Measurements from ENCODE around the gene AAR2. TPM values are rescaled to one million over a fixed set of nuclear protein-coding genes. Genes with fewer than 3 reads are reported as not detected.

Gene AAR2
- total RNA-seq, 1 experiment from 2014 or later, result 27.2 TPM

DNA sequence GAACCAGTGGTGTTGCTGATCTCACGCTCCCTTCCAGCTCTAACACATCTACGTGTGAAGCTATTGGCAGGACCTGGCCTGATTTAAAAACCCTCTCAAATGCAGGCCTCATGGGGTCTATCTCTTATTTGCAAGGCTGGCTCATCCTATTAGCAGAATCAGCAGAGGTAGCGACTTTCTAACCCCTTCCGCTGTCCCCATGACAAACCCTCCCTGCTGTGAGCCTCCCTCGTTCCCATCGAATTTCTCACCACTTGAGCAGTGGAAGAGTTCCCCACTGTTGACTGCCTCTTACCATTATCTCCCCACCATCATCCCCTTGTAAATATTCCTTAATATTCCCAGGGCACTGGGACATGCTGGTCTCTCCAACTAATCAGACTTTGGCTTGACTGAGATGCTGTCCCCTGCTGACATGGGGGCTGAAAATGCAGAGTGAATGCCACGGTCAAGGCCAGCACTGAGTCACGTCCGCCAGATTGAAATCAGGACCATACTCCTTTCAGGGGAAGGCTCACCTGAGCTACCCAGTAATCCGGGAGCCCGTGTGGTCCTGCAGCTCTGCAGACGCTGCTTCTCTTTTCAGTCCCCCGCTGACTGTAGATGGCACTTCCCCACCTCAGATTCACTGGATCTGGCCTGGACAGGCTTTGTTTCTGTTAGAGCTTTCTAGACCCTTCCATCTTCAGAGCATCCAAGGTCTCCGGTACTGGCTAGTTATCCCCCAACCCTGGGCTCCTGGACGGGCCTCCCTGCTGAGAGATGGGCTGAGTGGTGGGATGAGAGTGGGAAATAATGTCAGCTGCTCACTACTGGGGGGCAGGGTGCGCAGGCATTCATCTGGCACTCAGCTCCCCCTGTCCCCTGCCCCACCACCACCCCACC is 23.1 kb downstream of the AAR2 start:
- no peak for DNase-seq (ENCODE audit: extremely low read depth, low read depth)

GRCh38 chr20:36260316-36260715 is 24.0 kb downstream of the AAR2 start:
- no peak for DNase-seq (ENCODE audit: extremely low read depth, low read depth)

GRCh38 chr20:36261389-36262105 is 25.3 kb downstream of the AAR2 start:
- DNase-seq (ENCODE audit: extremely low read depth, low read depth), result no peak

- no peak for DNase-seq (ENCODE audit: extremely low read depth, low read depth)
Measured at GRCh38 chr20:36262440-36262839, 26.2 kb downstream of the AAR2 start.

DNA sequence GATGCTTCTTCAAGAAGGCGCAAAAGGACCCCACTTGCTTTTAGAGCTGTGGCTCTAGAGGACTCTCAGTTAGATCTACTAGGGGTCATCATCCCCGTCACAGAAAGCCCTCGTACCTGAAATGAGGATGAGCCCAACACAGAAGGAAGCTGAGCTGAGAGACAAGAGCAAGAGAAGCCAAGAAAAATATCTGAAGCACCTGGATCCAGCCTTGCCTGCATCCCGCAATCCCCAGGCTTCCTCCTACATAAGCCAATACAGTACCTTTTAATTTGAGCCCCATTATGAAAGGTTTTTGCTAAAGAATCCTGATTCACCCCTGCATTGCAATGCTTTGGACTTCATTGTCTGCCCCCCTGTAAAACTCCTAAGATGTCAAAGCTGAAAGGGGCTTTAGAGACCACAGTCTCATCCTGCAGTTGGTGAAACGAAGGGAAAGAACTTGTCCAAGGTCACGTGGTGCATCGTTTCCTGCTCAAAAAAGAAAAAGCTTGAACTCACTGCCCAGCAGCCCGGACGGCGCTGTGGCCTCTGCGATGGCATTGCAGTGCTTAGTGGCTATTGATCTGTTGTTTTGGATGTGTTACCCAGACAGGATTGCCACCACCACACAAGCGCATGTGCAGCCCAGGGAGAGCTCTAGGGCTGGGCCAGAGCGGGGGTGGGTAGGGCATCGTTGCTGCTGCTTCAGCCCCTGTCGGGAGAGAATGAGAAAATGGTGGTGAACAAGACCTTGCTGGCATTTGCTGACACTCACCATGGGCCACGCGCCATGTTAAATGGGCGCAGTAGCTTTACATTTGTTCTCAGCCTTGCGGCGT is 28.4 kb downstream of the AAR2 start:
- no peak for DNase-seq (ENCODE audit: extremely low read depth, low read depth)

GRCh38 chr20:36266189-36266588 is 29.9 kb downstream of the AAR2 start:
- DNase-seq (ENCODE audit: extremely low read depth, low read depth), result no peak

DNA sequence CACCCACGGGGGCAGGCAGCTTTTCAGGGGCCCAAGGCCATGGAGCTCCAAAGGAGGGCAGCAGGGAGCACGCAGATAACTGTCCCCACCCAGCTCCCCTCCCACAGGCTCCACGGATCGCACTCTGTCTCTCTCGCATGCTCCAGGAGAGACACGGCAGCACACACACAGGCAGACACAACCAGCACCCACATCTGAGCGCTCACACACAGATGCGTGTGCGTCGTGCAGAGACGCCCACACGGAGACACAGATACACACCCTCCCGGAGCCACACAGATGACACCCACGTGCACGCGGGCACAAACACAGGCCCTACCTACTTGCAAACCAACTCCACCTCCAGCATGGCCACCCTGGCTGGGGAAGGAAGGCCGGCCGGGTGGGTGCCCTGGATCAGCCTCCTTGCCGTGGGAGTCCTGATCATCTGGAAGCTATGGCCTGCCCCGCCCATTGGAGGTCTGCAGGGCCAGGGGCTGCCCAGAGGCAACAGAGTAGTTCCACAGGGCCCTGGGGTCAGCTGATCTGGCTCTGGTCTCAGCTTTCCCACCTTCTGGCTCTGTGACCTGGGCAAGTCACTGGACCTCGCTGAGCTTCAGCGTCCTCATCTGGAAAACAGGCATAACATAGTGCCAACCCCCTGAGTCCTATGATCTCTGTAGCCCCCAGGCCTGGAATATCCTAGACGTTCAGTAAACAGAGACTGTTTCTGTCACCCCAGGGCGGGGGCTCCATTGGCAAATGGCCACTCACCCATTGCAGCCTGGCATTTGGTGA is 31.5 kb downstream of the AAR2 start:
- no peak for DNase-seq (ENCODE audit: extremely low read depth, low read depth)

- DNase-seq (ENCODE audit: extremely low read depth, low read depth), result no peak
Measured at GRCh38 chr20:36268440-36269342, 32.4 kb downstream of the AAR2 start.

- no peak for DNase-seq (ENCODE audit: extremely low read depth, low read depth)
Measured at GRCh38 chr20:36269507-36269906, 33.2 kb downstream of the AAR2 start.

- no peak for DNase-seq (ENCODE audit: extremely low read depth, low read depth)
Measured at GRCh38 chr20:36270744-36271638, 34.7 kb downstream of the AAR2 start.

- no peak for DNase-seq (ENCODE audit: extremely low read depth, low read depth)
Measured at GRCh38 chr20:36271639-36272546, 35.6 kb downstream of the AAR2 start.

DNA sequence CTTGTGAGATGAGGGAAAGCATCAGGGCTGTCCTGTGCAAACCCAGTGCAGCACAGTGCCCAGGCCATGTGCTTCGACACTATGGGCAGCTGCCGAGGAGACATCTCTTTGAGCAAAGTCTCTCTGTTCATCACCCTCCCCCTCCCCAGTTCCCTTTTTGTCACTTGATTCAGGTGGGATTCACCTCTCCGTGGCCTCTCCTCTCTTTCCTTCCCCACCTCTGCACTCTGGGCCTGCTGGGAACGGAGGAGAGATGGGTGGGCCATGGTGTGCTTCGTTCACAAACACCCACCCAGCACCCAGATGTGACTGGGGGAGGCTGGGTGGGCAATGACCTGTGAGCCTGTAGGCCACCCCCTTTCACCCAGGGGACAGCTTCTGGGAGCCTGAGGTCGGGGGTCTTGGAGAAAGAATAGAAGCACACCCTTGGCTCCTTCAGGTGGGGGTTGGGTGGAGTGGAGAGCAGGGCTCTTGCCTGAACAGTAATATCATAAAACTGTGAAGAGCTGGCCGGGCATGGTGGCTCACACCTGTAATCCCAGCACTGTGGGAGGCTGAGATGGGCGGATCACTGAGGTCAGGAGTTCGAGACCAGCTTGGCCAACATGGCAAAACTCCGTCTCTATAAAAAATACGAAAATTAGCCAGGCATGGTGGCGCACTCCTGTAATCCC is 36.4 kb downstream of the AAR2 start:
- no peak for DNase-seq (ENCODE audit: extremely low read depth, low read depth)

DNA sequence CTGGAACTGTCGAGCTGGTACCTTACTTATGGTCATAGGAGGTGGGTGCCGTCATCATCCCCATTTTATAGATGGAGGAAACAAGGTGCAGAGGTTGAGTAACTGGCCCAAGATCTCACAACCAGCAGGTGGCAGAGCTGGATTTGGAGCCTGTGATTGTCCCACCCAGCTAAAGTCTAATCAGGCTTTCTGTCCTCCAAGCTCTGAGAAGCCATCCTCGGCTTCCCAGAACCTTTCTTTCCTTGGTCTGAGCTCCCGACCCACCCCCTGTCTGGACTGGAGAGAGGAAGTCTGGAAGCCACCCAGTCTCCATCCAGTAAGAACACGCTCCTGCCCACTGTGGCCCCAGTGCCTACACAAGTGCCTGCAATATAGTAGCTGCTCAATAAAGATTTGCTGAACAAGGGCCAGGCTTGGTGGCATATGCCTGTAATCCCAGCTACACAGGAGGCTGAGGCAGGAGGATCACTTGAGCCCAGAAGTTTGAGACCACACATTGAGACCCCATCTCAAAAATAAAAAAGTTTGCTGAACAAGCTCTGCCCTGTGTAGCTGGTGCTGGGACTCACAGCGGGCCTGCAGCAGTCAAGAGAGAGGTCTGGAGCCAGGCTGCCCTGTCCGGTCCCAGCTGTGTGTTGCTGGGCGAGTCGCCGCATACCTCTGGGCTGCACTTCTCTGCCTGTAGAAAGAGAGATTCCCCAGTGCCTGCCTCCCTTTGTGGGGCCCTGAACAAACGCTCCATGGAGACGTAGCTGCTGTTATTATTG is 37.3 kb downstream of the AAR2 start:
- DNase-seq (ENCODE audit: extremely low read depth, low read depth), result peak; percentile 26

DNA sequence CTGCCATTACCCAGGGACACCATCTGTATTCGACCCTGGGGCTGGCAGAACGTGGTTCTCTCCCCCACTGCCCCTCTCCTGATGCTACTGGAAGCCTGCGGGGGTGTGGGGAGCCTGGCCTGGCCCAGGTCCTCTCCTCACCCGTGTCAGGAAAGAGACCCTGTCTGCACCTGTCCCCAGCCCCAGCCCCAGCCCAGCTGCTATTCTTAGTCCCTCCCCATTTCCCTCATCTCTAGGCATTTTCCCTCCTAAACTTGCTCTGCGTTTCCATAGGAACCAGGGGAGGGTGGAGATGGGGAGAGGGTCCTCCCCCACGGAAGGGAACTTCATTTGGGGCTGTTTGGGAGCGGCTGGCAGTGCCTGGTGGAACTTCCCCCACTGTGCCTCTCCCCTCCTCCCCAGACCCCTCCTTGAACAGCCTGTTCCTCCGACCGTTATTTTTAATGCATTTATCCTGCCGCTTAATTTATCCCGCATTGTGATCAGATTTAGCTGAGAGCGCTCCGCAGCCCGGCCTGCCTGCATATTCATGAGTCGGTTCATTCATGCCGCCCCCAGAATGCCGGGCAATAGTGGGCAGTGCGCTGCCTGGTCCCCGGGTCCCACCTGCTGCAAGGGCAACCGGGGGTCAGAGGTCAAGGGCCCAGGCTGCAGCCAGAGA is 38.0 kb downstream of the AAR2 start:
- no peak for DNase-seq (ENCODE audit: extremely low read depth, low read depth)

DNA sequence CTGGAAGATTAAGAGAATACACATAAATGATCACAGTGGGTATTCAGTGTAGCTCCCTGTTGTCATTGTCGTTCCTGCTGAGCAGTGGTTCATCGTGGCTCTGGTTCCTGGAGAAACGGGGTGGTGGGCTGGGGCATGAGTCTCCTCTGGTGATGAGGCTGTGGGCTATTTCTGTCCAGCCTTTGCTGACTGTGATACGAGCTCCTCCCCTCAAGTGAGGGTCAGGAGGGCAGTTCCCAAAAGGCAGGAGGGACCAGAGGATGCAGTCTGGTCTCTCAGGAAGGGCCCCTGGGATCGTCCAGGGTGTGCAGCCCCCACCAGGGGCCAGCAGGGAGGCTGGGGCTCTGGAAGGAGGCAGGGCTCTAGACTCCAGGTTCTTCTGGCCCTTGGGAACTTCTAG is 38.7 kb downstream of the AAR2 start:
- DNase-seq (ENCODE audit: extremely low read depth, low read depth), result no peak

Measured in NCI-H460 (cell line).